Measurements from ENCODE around the gene MFSD11.

MFSD11 gene

GRCh38 chr17:76822184-76822778, 84.4 kb downstream of the MFSD11 start:
- no peak overlapping the region for H3K4me3 ChIP-seq (ENCODE audit: low read depth, low read length)
- no peak for DNase-seq (ENCODE audit: low read depth)

- H3K4me3 ChIP-seq (ENCODE audit: low read depth, low read length) = no peak overlapping the region
- no peak for DNase-seq (ENCODE audit: low read depth)
Observed at GRCh38 chr17:76824093-76824492, 86.2 kb downstream of the MFSD11 start.

GRCh38 chr17:76826330-76827068, 88.6 kb downstream of the MFSD11 start:
- H3K4me3 ChIP-seq (ENCODE audit: low read depth, low read length) = no peak overlapping the region
- no peak for DNase-seq (ENCODE audit: low read depth)

GRCh38 chr17:76827736-76828135, 89.8 kb downstream of the MFSD11 start:
- DNase-seq (ENCODE audit: low read depth) = no peak
- no peak overlapping the region for H3K4me3 ChIP-seq (ENCODE audit: low read depth, low read length)

All from skeletal muscle cell (primary cell).